Stimulated activated CD4-positive, alpha-beta T cell treated with anti-CD3 and anti-CD28 coated beads, TNF-alpha, amount 100 ng/mL, for 24 hours (primary cell): ENCODE measurements around the gene CD1B.
"Not testable (repeated sequence)": the region's sequence is repeated elsewhere in the genome, so short reads cannot be mapped to it uniquely, and the experiment has no call there.

Source experiments
- DNase-seq, 3 experiments: peaks; one replicate each; pipeline ENCODE4 v3.0.0-alpha.2; 2020; ENCODE audit warnings: low read depth in 3 of 3

CD1B gene

DNA sequence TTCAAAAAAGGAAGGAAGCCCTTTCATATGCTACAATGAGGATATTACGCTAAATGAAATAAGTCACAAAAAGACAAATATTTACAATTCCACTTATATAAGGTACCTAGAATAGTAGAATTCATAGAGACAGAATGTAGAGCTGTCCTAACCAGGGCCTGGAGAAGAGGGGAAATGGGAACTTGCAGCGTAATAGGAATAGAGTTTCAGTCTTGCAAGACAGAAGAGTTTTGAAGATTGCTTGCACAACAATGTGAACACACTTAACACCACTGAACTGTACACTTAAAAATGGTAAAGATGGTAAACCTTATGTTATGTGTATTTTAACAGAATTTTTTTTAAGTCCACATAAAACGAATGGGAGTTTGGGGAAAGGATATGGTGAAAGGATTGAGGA lies 2.9 kb downstream of the CD1B start:
- DNase-seq = no peak

DNA sequence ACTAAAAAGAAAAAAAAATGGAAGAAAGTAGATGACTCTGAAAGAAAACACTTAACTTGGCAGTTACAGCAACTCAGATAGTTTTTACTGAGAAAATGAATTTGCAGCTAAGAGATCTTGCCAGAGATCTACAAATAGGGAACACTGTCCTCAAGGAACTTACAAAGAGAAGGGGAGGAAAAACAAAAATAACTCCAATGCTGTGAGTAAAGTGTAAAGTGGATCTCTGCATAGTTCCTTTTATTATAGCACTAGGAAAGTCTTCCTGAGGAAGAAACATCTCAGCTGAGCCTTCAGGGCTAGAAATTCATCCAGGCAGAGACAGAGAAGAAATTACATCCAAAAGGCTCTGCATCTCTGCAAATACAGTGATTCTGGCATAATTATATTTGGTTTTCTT lies 3.9 kb downstream of the CD1B start:
- no peak for DNase-seq

DNA sequence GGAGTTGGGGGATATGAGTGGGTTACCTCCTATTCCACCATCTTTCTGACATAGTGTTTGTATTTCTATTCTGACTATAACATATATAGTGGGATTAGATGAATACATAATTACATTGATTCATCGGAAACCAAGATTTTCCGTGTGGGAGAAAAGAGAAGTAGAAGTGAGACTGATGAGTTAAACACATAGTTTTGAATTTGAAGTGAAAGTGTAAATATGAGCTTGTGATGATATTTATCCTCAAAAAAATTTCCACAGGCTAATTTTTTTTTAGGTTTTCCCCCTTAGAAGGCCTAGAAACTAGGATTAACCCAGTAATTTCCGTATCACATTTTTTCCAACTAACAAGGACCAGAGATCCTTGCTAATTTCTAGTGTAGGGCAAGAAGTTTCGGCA lies 6.9 kb downstream of the CD1B start:
- no peak for DNase-seq

DNA sequence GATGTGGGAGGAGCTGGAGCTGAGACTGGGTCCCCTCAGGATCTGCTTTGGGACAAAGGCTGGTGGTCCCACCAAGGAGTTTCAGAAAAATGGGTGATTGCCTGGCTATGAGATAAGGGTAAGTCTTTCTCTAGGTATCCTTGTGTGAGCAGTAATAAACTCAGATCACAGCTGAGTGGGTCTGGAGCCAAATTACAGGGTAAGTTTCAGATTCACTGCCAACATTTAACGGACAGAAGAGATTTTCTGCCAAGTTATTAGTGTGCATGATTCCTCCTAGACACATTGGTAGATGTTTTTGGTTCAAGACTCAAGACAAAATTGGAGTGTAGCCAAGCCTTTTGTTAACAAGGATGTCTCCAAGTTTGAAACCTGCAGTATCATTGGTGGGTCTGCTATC lies 7.5 kb downstream of the CD1B start:
- DNase-seq = no peak

DNA sequence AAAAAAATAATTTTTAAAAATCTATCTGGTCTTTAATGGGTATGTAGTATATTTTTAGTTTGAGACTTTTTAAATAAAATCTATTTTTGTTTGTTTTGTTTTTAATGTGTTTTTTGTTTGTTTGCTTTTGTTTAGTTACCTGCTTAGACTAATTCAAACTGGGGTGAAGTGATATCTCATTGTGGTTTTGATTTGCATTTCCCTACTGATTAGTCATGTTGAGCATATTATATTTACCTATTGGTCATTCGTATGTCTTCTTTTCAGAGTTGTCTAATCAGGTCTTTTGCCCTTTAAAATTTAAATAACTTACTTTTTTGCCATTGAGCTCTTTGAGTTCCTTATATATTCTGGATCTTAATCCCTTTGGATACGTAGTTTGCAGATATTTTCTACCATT lies 20.3 kb downstream of the CD1B start:
- DNase-seq = no peak

DNA sequence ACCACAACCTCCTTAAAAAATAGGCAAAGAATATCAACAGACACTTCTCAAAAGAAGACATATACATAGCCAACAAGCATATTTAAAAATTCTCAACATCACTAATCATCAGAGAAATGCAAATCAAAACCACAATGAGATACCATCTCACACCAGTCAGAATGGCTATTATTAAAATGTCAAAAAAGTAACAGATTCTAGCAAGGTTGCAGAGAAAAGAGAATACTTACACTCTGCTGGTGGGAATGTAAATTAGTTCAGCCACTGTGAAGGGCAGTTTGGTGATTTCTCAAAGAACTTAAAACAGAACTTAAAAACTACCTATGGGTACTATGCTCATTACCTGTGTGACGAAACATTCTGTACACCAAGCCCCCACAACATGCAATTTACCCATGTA lies 20.7 kb downstream of the CD1B start:
- no peak for DNase-seq

DNA sequence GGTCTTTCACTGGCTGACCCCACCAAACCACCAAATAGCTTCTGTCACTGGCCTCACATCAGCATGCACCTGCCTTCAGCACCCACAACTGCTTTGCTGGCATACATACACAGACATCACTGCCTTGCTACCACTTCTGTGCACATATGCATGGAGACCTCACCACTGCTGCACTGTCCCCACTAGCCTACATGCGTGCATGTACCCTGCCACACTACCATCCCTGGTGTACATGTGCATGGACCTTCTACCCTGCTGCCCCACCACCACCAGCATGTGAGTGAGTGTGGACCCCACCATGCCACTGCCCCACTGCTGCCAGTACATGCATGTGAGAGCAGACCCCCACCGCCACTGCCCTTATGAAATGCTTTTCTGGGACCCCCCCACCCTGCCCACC lies 35.5 kb downstream of the CD1B start:
- no peak for DNase-seq

DNA sequence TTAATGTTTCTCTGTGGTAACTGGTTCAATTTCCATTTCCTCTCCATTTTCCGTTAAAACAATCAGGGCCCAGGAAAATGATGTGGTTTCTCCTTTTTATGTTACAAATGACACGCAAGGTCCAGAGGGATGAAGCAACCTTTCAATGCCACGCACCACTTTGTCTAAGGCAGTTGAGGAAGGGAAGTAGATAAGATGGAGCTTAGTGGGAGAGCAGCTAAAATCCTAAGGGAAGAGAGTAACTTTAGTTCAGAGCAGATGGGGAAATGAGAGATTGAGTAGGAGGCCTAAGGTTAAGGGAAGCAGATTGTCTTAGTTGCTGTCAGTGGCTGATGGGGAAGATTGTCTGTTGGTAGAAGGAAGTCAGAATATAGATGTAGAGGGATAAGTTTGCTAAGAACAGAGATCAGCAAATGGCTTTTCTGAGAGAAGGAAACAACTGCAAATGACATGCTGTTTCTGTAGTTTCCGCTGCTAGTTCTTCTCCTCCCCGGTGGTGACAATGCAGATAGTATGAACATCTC lies 40.9 kb downstream of the CD1B start:
- DNase-seq = no peak

DNA sequence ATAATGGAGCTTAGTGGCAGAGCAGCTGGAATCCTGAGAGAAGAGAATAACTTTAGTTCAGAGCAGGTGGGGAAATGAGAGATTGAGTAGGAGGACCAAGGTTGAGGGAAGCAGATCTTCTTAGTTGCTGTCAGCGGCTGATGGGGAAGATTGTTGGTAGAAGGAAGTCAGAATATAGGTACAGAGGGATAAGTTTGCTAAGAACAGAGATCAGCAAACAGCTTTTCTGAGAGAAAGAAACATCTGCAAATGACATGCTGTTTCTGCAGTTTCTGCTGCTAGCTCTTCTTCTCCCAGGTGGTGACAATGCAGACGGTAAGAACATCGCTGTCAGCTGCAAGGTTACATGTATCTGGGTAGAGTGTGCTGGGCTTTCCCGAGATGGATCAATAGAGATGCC lies 41.5 kb downstream of the CD1B start, which contains the start of gene CD1C:
CD1C (plus strand) TSS at position 113 of the 400 bp plus-strand sequence; CDS start at position 255, 142 bp downstream.
- DNase-seq = no peak

DNA sequence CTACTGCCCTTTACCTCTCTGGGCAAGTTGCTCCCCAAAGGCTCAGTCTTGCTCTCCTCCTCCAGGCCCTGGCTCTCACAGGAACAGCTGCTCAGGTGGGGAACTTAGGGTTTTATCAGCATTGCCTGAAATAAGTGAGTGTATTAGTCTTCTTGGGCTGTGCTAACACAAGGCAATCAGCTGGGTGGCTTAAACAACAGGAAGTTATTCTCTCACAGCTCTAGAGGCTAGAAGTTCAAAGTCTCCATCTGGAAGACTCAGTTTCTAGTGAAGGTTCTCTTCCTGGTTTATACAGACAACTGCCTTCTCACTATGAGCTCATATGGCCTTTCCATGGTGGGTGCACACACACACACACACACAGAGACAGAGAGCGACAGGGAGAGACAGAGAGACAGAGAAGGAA lies 44.4 kb downstream of the CD1B start:
- no peak for DNase-seq

DNA sequence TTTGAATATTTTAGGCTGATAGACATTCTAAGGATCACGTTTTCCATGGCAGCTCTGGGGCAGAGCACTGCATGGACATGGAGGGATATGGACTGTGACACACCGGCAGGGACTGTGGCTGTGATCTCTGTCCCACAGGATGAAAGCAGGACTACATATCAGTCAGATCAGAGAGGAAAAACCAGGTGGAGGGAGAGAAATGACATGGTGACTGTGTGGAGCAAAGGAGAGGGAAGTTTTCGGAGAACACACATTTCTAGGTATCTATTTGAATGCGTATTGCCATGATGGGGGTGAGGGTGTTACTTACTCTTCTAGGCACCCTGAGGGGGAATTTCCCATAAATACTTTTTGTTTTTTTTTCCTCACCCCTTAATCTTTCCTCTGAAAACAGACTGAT lies 44.8 kb downstream of the CD1B start:
- DNase-seq = no peak

DNA sequence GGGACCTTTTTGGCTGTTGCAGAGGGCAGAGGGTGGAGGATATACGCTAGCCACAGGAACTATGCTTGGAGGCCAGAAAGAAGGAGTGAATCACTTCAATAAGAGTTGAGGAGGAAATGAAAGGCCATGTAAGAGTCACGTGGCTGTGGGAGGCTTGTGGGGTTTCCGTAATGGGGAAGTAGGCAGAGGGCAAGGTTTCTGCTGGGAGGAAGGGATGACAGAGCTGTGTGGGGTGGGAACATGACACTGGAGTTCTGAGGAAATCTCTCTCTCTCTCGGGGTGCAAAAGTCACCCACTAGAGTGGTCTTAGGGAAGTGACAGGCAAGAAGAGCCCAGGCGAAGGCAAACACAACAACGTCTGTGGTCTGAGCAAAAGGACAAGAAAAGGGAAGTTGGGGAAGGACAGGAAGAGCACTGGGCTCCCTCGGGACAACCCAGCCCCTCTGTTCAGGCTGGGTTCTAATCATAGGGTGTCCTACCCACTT lies 45.5 kb downstream of the CD1B start:
- peak in 1 of 3 experiments; percentile 11 for DNase-seq

DNA sequence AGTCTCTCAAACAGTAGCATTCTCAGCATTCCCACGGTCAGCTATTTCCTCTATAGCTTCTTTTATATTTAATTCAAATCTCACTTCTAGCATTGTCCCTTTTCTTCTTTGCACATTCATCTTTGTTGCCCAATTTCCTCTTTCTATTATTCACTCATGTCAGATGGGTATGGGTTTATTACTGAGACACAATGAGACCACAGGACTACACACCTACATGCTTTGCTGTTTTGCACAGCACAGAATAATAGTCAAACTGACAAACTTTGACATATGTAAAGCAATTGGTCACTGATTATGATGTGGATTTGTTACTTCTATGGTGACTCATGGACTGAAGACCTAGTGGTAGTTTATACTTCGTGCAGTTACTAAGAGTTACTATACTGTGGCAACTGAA lies 47.4 kb downstream of the CD1B start:
- no peak for DNase-seq

DNA sequence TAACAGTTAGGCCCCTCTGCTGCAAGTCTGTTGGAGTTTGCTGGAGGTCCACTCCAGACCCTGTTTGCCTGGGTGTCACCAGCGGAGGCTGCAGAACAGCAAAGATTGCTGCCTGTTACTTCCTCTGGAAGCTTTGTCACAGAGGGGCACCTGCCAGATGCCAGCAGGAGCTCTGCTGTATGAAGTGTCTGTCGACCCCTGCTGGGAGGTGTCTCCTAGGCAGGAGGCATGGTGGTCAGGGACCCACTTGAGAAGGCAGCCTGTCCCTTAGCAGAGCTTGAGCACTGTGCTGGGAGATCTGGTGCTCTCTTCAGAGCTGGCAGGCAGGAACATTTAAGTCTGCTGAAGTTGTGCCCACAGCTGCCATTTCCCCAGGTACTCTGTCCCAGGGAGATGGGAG lies 48.9 kb downstream of the CD1B start:
- not testable (repeated sequence) for DNase-seq
